ENCODE data around the gene KCNJ13. TPM values are rescaled to one million over a fixed set of nuclear protein-coding genes. Genes with fewer than 3 reads are reported as not detected.

Gene KCNJ13
- polyA plus RNA-seq, 1 donor from 2014 or later, result not detected

GRCh38 chr2:232802091-232802490, 25.7 kb upstream of the KCNJ13 start:
- no peaks in the 10 kb centered on the region for H3K27me3 ChIP-seq (ENCODE audit: insufficient read depth, low read depth, low read length)
- H3K9ac ChIP-seq (ENCODE audit: low read length), result no peak overlapping the region
- H3K27ac ChIP-seq (ENCODE audit: low read length), result no peak overlapping the region
- H2AFZ ChIP-seq (ENCODE audit: low read depth, low read length), result no peak overlapping the region
- H4K20me1 ChIP-seq (ENCODE audit: insufficient read depth), result no peaks in the 10 kb centered on the region
- no peaks in the 10 kb centered on the region for H3F3A ChIP-seq (ENCODE audit: insufficient read depth, low read length, poor library complexity, severe bottlenecking)
- H3K79me2 ChIP-seq (replicated peaks; ENCODE audit: insufficient read depth, low read length), result peaks cover 3% of the 10 kb centered on the region
- no peak overlapping the region for H3K4me2 ChIP-seq (ENCODE audit: low read length)
- peaks cover 6% of the 10 kb centered on the region for H3K36me3 ChIP-seq (ENCODE audit: insufficient read depth, low read length)
- no peak overlapping the region for H3K4me3 ChIP-seq (ENCODE audit: low read length)
- H3K9me3 ChIP-seq (ENCODE audit: low read length), result no peaks in the 10 kb centered on the region
- H3K9me2 ChIP-seq (ENCODE audit: insufficient read depth, low read length), result no peaks in the 10 kb centered on the region
- no peak for TF ChIP-seq MXI1 (conservative IDR thresholded peaks at IDR 0.05; ENCODE audit: poor library complexity, severe bottlenecking)
- TF ChIP-seq CTCF (IDR thresholded peaks at IDR 0.05; ENCODE audit: poor library complexity, severe bottlenecking), result no peak
- TF ChIP-seq SMC3 (conservative IDR thresholded peaks at IDR 0.05; ENCODE audit: poor library complexity), result no peak
- TF ChIP-seq EP300 (conservative IDR thresholded peaks at IDR 0.05; ENCODE audit: poor library complexity, severe bottlenecking), result no peak

GRCh38 chr2:232800166-232800565, 23.8 kb upstream of the KCNJ13 start:
- no peak overlapping the region for H3K4me2 ChIP-seq (ENCODE audit: low read length)
- H3K79me2 ChIP-seq (replicated peaks; ENCODE audit: insufficient read depth, low read length), result no peaks in the 10 kb centered on the region
- H3K4me3 ChIP-seq (ENCODE audit: low read length), result no peak overlapping the region
- no peaks in the 10 kb centered on the region for H4K20me1 ChIP-seq (ENCODE audit: insufficient read depth)
- H3F3A ChIP-seq (ENCODE audit: insufficient read depth, low read length, poor library complexity, severe bottlenecking), result no peaks in the 10 kb centered on the region
- H3K27me3 ChIP-seq (ENCODE audit: insufficient read depth, low read depth, low read length), result no peaks in the 10 kb centered on the region
- no peak overlapping the region for H3K9ac ChIP-seq (ENCODE audit: low read length)
- no peaks in the 10 kb centered on the region for H3K9me3 ChIP-seq (ENCODE audit: low read length)
- H2AFZ ChIP-seq (ENCODE audit: low read depth, low read length), result no peak overlapping the region
- H3K27ac ChIP-seq (ENCODE audit: low read length), result no peak overlapping the region
- peaks cover 9% of the 10 kb centered on the region for H3K36me3 ChIP-seq (ENCODE audit: insufficient read depth, low read length)
- H3K9me2 ChIP-seq (ENCODE audit: insufficient read depth, low read length), result no peaks in the 10 kb centered on the region
- TF ChIP-seq SMC3 (conservative IDR thresholded peaks at IDR 0.05; ENCODE audit: poor library complexity) (no peak), EZH2 (IDR thresholded peaks at IDR 0.05; ENCODE audit: borderline replicate concordance, insufficient read depth, low read length, poor library complexity, severe bottlenecking) (no peak), CTCF (IDR thresholded peaks at IDR 0.05; ENCODE audit: poor library complexity, severe bottlenecking) (no peak), TAF1 (IDR thresholded peaks at IDR 0.05; ENCODE audit: low read depth) (no peak), REST (IDR thresholded peaks at IDR 0.05; ENCODE audit: borderline replicate concordance) (no peak), POLR2AphosphoS5 (IDR thresholded peaks at IDR 0.05) (no peak), RAD21 (conservative IDR thresholded peaks at IDR 0.05) (no peak), MXI1 (conservative IDR thresholded peaks at IDR 0.05; ENCODE audit: poor library complexity, severe bottlenecking) (no peak), EP300 (conservative IDR thresholded peaks at IDR 0.05; ENCODE audit: poor library complexity, severe bottlenecking) (no peak)

Measured in neural cell (in vitro differentiated cells).